Amniotic stem cell (primary cell): ENCODE data around the gene ADISSP.
A peak's percentile ranks its signal among the peaks of the same experiment; 100 is the strongest.

Experiments used
- DNase-seq: peaks from one replicate; lab custom pipeline; 2025; lab: John Stamatoyannopoulos, UW

ADISSP gene

DNA sequence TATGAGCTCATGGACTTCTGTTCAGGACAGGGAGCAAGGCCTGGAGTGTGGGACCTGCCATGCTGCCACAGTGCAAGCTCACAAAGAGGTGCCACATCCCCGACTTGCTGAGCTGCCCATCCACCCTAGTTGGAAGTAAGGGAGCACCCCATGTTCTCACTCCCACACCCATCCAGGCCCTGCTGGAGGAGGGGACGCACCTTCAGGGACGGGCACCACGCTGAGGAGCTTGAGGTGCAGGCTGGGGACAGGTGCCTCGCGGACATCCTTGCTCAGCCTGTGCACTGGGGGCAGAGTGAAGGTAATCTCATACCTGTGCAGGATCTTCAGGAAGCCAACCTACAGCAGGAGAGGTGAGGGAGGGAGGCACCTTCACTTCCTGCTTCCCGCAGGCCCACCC, 12.3 kb downstream of the ADISSP start:
- DNase-seq, result no peak

DNA sequence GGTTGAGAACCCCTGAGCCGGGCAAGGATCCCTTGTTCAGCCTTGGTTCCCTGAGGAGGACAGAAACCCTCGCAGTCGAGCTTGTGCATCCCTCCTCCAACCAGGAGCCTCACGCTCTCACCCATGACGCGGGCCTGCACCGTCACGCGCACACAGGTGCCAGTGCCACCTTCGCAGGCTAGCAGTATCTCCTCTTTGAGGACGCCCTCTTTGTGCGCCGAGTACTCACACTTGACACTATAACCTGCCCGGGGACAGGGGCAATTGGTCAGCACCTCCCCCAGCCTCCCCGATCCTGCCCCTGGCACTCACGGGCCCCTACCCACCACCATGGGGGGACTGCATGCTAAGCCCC, 13.3 kb downstream of the ADISSP start:
- no peak for DNase-seq

DNA sequence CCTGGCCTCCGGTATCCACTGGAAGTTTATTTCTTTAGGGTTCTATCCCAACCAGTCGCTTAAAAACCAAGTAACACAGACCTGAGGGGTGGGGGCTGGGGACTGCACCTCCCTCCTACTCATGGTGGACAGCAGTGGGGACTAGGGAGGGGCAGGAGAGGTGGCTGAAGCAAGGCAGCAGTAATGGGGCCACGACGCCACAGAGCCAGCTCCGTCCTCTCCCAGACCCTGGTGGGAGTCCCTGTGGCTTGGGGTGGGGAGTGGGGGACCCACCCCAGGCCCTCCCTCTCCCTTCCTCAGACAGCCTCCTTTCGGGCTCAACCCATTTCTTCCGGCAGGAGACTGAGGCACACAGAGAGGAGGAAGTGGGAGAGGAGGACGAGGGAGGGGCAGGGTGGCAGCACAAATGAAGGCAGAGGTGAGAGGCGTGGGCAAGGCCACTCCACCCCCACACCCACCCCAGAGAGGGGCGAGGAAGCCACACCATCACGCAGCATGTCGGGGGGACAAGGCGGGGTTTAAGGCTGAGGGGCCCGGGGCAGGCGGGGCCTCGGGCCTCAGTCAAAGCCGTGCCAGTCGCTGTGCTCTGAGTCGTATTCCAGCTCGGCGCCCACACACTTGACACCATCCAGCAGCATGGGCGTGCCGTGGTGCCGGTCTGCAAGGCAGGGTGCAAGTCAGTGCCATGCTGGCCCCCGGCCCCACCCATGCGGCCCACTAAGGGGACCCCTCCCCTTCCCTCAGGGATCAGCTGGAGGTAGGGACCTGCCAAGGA, 13.9 kb downstream of the ADISSP start:
- DNase-seq, result no peak

DNA sequence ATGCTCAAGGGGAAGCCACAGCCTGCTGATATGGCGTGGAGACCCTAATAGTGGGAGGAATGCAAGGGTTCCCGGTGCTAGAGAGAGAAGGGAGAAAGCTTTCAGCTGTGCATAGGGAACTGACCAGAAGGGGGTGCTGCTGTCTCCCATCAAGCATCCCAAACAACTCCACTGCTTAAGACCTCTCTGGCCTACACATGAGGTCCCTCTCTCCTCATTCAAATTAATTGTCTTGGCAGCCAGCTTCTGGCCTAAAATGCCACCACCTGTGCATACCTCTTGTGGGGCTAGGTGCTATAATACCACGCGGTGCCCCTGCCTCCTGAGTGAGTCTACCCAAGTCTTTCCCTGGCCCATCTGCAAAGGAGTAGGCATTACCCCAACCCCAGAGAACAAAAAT, 14.5 kb downstream of the ADISSP start:
- DNase-seq, result peak; percentile 7

DNA sequence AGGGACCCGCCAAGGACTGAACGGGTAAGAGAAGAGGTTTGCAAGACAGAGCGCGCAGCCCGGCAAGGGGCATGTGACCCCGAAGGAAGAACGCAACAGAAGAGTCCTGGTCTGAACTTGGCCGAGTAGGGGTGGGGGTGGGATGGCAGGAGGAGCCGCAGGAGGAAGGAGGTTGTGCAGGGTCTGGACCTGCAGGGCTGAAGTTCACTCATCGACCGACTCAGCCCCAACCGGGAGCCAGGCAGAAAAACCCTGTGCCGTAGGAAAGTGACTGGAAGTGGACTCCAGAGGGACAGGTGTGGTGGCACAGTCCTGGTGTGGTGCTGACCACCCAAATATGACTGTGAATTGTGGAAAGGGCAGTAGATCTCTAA, 15.2 kb downstream of the ADISSP start:
- no peak for DNase-seq

DNA sequence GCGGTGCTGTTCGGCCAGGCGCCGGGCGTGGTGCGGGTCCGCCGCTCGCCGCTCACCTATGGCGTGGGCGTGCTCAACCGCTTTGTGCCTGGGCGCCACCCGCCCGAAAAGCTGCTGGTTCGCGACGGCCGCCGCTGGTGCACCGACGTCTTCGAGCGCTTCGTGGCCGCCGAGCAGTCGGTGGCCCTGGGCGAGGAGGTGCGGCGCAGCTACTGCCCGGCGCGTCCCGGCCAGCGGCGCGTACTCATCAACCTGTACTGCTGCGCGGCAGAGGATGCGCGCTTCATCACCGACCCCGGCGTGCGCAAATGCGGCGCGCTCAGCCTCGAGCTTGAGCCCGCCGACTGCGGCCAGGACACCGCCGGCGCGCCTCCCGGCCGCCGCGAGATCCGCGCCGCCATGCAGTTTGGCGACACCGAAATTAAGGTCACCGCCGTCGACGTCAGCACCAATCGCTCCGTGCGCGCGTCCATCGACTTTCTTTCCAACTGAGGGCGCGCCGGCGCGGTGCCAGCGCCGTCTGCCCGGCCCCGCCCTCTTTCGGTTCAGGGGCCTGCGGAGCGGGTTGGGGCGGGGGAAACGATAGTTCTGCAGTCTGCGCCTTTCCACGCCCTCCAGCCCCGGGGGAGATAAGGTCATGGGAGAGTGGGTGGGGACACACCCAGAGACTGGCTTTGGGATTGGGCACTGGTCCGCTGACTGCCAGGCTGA, 15.7 kb downstream of the ADISSP start:
- DNase-seq, result no peak

DNA sequence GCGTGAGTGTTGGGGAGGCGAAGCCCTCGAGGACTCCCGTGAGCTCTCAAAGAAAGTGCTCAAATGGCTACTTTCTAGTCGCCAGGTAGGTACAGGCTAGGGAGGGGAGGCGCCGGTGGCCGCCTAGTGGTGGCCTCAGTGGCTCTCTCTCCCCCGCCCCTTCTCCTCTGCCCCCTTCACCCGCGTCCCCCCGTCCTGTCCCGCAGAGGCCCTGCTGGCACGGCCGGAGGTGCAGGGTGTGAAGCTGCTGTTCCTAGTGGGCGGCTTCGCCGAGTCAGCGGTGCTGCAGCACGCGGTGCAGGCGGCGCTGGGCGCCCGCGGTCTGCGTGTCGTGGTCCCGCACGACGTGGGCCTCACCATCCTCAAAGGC, 16.3 kb downstream of the ADISSP start:
- DNase-seq, result no peak

DNA sequence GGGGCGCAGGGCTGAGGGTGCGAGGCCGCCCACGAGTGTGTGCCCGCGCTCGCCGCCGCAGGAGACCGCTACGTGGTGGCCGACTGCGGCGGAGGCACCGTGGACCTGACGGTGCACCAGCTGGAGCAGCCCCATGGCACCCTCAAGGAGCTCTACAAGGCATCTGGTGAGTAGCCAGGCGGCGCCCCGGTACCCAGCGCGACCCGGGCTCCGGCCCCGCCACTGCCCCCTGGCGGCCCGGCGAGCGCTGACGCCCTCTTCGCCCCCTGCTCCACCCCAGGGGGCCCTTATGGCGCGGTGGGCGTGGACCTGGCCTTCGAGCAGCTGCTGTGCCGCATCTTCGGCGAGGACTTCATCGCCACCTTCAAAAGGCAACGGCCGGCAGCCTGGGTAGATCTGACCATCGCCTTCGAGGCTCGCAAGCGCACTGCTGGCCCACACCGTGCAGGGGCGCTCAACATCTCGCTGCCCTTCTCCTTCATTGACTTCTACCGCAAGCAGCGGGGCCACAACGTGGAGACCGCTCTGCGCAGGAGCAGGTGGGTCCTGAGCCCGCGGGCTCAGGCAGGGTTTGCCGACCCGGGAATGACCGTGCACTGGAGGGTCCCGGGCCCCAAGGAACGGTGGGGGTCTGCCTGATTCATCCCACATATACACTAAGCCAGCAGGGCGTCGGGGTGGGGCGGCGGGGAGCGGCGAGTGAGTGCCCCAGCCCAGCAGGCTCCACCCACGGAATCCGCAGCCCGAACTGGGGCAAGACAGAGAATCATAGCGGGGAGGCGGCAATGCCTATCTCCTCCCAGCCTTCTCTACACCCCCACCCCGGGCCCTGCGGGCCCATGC, 17.6 kb downstream of the ADISSP start:
- DNase-seq, result no peak

DNA sequence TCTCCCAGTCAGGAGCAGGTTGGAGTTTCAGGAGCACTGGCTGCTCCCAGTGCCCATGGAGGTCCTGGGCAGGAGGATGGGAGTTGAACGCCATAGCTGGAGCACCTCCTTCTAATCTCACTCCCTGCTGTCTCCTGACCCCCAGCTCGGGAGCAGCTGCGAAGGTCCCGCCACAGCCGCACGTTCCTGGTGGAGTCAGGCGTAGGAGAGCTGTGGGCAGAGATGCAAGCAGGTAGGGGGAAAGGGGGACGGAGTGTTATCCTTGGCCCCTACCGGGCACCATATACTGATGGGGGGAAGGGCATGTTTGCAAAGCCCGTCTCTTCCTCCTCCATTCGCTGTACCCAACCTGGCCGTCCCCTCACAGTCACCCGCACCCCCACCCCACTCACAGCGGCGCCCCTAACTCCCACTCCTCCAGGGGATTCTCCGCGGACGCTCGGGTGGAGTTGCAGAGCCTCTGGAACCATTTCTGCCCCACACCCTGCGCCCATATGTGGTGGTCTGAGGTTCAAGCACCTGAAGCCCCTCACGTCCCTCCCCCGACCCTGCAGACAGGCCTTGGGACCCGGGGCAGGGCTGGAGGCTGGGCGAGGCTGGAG, 18.4 kb downstream of the ADISSP start:
- no peak for DNase-seq

DNA sequence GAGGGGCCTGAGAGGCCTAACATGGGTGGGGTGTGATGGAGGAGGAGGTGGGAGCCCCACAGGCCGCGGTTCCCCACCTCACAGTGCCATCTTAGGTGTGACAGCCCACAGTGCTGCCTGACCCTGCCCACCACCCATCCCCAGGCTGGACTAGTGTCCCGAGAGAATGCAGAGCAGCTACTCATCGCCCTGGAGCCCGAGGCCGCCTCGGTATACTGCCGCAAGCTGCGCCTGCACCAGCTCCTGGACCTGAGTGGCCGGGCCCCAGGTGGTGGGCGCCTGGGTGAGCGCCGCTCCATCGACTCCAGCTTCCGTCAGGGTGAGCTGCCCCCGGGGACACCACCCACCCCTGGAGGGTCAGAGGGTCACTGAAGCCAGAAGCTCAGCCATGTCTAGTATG, 19.5 kb downstream of the ADISSP start:
- no peak for DNase-seq

DNA sequence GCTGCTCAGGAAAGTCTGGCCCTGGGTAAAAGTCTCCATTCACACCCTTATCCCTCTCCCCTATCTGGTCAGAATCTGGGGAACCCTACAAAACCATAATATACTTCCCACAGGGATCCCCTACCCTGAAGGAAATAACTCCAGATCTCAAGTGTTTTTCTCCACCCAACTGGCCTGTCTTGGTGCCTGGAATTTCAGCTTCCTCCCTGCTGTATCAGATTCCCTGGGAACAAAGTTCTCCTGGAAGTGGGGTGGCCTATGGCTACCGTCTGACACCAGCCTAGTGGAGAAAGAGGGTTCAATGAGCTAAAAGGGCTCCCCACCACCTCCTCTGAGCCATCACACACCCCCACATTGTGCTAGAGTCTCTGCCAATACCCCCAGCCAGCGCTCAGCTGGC, 20.1 kb downstream of the ADISSP start:
- no peak for DNase-seq

DNA sequence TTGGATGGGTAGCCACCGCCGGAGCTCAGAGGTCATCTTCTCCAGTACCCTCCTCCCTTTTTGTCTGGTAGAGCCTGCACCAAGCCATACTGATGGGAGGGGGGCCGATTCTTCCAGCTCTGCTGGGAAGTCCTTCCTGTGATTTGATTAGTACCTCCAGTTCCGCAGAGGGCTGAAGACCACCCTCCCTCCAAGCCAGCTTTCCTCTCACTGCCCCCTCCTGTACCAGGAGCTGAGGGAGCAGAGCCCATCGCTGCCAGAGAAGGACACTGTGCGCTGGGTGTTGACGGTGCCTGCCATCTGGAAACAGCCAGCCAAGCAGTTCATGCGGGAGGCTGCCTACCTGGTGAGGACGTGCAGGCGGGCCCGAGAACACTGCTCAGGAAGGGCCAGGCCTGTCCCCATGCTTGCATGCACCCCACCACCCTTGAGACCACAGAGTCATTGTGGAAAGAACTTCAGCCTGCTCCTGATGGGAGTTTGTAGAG, 21.8 kb downstream of the ADISSP start:
- DNase-seq, result no peak

DNA sequence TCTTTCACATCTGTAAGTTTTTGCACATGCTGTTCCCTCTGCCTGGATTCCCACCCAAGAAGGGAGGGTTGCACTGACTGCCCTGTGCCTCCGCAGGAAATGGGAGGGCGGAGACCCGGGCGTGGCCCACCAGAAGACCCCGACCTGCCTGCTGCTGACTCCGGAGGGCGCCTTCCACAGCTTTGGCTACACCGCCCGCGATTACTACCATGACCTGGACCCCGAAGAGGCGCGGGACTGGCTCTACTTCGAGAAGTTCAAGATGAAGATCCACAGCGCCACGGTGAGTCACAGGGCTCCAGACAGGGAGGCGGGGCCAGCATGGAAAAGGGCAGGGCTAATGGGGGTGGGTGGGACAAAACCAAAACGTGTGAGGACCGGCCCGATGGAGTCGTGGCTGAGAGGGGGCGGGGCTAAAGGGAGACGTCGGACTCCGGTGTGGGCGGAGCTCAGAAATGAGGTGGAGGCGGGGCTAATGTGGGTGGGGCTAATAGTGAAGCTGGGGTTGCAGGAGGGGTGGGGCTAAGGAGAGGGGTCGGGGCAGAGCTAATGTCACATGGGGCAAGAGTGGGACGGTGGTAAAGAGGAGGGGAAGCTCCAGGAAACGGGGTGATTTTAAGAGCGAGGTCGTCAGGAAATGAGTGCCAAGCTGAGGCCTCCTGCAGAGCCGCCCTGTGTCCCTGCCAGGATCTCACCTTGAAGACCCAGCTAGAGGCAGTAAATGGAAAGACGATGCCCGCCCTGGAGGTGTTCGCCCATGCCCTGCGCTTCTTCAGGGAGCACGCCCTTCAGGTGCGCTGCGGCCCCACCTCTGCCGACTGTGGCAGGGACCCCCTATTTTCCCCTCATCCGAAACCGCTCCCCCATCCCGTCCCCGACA, 22.5 kb downstream of the ADISSP start:
- DNase-seq, result no peak

DNA sequence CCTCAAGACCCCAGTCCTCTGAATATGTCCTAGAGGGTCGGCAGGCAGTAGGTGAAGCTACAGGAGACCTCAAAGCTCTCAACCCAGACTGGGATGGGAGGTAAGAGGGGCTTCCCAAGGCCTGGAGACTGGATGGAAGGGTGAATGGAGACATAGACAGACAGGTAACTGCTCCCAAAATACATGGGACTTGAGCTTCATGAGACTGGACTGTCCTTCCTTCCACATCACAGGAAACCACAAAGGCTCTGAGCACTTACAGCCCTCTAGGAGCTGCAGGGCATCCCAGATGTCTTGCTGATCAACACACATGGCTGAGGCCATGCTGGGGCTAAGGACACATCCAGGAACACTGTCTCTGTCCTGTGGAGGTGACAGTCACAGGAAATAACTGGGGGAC, 23.5 kb downstream of the ADISSP start:
- no peak for DNase-seq

DNA sequence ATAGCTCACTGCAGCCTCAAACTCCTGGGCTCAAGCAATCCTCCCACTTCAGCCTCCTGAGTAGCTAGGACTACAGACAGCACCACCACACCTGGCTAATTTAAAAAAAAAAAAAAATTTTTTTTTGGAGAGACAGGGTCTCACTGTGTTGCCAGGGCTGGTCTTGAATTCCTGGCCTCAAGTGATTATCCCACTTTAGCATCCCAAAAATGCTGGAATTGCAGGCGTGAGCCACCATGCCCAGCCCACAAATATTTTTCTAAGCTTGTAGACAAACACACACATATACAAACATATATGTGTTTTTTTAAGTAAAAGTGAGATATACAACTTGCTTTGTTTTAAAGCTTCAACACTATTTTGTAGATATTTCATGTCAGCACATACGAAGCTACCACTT, 24.3 kb downstream of the ADISSP start:
- DNase-seq, result no peak

DNA sequence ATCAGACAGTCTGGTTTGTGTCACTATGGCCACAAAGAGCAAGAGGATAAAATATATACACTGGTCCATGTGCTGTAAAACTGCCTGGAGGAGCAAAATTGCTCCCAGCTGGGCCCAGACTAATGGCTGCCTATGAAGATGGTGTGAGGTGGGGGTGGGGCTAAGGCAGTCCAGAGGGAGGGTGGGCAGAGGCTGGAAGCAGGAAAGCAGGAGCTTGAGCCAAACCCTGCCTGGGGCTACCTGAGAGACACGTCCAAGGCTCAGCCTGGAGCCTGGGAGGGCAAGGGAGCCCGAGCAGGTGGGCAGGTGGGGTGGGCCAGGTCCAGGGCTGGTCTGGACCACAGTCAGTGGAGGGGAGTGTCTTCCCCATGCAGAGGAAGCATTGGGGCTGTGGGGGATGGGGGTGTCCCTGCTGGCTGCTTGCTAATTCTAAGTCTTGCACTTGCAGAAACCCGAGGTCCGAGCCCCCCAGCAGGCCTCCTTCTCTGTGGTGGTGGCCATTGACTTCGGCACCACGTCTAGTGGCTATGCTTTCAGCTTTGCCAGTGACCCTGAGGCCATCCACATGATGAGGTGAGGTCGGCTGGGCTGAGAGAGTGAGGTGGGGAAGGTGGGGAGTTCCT, 25.6 kb downstream of the ADISSP start:
- no peak for DNase-seq

DNA sequence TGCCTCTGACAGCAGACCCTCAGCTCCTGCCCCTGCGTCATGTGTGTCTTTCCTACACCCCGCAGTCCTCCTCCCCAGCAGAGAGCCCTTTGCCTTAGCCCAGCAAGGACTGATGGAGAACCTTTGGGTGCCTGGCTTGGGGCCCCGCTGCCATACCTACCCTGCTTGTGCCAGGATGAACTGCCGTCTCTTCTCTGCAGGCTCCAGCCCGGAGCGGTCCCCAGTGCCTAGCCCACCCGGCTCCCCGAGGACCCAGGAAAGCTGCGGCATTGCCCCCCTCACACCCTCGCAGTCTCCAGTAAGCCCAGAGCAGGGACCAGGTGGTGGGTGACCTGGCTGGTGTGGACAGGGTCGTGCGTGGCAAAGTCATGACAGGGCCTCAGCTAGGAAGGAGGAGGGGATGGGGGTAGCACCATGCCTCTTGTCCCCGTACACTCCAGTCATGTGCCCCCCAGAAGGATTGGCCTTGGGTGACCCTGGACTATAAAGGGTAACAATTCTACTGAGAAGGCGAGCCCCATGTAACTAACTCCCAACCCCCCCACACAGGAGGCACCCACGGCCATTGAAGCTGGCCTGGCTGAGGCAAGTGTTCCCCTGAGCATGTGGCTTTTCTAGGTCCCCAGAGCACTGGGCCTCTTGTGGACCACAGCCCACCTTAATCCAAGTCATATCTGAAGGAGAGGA, 26.8 kb downstream of the ADISSP start:
- no peak for DNase-seq

DNA sequence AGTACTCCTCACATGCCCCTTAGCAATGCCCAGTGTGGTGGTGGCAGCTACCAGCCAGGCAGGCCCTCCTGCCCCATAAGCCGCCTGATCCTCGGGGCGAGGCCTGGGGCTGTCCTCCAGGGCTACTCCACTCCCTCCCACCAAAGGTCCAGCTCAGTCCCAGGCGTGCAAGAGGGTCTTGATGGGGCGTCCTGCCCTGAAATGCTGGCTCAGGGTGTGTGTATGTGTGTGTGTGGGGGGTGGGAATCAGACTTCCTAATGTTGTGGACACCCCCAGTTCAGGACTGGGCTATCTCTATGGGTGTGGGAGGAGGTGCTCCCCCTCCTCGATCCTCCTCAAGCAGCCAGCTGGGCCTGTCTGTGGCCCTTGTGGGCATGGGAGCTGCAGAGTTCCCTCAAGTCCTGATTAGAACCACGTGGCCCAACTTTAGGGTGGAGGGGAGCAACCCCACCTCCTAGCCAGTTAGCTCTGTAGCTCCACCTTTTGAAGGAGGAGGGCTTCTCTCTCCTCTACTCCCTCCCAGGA, 27.6 kb downstream of the ADISSP start:
- no peak for DNase-seq

DNA sequence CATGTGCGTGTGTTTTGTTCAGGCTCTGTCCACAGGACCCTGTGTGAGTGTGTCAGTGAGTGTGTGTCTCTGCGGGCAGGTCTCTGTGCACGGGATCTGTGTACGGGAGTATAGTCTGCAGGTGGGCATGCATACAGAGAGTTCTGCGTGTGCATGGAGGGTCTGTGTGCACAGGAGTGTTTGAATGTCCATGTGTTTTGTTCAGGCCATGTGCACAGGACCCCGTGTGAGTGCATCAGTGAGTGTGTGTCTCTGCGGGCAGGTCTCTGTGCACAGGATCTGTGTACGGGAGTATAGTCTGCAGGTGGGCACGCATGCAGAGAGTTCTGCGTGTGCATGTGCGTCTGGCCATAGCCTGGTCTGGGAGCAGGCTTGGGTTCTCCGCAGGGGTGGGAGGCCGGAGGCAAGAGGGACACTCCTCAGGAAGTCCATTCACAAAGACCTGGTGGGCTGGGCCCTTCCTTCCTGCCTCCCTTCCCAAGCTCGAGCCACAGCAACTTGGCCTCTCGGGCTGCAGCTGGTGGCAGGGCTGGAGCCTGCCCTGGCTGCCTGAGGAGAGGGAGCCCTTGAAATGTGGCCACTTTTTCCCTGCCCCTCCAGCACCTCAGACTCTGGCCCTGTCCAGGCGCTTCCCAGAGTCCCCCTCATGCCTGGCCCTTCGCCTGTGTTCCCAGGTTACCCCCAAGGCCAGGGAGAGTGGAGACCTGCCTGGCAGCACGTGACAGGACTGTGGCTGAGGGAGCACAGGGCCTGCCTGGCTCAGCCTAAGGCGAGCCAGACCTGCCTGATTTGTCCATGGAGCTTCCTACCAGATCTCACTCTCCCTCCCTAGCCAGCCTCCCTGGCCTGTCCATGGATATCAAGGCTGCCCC, 28.3 kb downstream of the ADISSP start:
- no peak for DNase-seq
